Measurements from ENCODE around the gene DLG1.

The DLG1 gene
- total RNA-seq = 13.7 to 61.6 (median 42.7) reads per million in 17 experiments

DNA sequence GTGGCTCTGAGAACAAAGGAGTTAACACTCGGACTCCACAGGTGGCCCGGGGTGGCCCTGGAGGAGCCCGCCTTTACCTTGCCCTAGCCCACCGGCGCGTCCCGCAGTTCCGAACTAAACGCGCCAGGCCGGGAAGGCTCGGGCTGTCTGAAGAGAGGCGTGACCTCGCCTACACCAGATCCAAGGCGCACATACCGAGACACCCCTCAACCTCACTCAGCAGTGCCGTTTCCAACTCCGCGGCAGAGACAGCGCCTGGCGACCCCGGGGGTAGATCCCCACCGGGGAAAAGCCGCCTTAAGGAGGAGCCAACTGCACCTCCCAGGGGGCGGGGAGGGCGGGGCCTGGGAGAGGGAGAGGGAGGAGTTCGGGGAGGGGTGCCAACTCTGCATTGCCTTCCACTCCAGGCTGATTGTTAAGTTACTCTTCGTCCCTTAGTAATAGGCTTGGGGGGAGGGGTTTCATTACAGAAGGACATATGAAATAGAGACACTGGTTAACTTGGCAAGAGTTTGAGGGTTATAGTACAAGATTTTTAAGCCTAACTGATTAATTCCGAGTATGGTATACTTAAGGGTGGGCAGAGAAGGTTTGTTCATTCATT lies at the start of gene DLG1:
Gene DLG1, minus strand, starts transcription at position 272 of the 604 bp plus-strand sequence. CDS start 1,408 bp downstream, outside the sequence.
- DNase-seq = peak; percentile 76 to 87 (median 84)

DNA sequence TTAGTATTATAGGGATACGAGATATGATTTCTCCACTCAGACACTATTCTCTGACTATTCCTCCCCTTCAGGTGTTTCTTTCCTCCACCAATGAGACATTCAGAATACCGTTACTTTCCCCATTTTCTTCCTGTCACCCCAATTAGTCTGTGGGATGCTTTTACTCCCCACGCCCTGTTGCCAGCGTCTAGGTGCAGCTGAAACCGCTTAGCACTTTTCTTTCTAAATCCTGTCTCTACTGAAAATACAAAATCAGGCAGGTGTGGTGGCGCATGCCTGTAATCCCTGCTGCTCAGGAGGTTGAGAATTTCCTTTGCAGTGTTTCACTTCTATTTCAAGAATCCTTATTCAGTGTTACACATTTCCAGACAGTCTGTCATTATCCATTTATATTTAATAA lies 49.6 kb upstream of the DLG1 start:
- no peak for DNase-seq

DNA sequence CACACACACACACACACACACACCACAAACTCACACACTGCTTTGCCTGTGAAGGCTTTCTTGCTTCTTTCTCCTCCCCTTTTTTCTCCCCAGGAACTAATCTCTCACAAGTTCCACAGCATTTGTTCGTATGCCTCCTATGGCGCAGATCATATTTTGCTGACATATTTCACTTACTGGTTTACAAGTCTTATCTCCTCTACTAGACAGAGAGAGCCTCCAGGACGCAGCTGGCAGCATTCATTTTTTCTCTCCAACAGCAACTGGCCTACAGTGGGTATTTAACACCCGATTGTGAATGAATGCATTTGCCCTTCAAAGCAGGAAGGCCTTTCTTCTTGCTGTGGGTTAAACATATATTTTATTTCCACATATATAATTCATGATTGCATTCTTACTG lies 47.0 kb upstream of the DLG1 start:
- no peak for DNase-seq

DNA sequence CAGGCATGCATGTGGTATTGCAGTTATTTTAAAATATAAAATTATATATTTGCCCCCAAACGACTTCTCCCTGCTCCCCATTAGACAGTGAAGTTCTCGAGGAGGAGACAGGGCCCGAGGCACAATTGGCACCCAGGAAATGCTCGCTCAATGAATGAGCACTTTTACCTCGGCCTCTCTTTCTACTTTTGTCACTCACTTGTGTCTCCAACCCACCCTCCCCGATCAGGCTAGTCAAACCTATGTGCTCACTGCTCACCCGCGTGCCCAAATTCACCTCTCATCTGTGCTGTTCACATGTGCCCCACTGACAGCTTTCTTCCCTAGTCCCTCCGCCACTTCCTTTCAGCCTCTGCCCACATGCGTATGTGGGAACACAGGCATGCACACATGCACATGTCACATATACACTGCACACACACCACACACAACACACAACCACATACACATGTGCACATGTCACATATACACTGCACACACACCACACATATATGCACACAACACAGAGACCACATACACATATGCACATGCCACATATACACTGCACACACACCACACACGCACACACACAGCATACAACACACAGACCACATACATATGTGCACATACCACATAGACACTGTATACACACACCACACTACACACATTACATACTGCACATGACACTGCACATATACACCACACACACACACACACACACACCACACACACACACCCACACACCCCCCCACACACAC lies 46.3 kb upstream of the DLG1 start:
- DNase-seq = no peak

DNA sequence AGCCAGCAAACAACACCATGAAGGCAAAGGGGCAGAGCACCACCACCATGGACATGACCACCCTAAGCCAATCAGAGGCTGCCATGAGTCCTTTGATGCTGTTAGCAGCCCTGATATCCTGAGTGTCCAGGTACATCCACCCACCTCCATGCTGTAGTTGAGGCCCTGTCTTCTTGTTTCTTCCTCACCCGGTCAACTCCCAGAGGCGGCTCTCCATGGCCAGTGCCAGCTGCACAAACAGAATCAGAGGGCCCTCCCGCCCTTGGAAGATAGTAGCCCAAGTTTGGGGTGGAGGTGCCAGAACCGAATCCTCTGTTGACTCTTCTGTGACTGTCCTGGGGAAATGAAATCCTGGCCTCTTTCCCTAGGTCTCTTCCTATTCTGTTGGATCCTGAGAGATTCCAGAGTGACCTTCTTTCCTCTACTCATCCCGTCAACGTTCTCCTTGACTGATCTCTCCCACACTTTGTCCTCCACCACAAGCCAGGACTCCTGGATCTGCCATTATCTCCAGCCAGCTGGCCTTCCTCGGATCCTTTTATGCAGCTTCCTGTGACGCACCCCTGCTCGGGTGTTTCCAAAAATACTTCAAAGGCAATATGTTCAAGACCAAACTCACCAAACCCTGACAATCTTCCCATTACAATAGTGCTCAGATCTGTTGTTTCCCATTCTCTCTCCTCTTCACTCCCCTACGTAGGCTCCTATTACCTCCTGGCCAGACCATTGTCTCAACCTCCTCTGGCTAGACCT lies 45.4 kb upstream of the DLG1 start:
- DNase-seq = no peak

DNA sequence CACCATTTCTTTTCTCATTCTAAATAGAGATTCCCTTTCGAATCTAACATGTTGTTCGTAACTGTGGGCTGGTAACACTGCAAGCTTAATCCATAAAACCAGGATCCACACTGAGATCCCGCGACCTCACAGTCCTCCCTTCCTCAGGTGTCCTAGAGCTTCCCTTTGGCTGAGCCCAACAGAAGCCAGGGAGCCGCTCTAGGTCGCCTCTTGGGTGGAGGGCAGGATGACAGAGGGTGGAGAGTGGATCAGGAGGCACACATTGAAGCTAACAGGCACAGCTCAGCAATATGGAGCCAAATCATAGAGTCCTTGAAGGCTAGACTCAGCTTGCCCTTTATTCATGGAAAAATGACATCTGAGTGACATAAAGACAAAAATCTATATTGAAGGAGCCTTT lies 44.7 kb upstream of the DLG1 start:
- no peak for DNase-seq

DNA sequence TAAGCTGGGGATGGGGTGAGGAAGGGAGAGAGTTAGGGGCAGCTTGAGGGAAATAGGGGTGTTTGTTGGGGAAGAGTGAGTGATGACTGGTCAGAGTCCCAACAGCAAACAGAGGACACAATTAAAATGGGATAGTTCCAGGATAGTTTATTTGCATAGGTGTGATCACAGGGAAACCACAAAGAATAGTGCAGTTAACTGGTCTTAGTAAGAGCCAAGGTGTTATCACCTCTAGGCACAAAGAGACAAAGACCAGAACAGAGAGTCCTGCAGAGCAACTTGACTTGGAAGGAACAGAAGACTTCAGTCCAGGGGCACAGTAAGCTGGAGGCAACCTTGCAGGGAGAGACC lies 42.1 kb upstream of the DLG1 start:
- no peak for DNase-seq

DNA sequence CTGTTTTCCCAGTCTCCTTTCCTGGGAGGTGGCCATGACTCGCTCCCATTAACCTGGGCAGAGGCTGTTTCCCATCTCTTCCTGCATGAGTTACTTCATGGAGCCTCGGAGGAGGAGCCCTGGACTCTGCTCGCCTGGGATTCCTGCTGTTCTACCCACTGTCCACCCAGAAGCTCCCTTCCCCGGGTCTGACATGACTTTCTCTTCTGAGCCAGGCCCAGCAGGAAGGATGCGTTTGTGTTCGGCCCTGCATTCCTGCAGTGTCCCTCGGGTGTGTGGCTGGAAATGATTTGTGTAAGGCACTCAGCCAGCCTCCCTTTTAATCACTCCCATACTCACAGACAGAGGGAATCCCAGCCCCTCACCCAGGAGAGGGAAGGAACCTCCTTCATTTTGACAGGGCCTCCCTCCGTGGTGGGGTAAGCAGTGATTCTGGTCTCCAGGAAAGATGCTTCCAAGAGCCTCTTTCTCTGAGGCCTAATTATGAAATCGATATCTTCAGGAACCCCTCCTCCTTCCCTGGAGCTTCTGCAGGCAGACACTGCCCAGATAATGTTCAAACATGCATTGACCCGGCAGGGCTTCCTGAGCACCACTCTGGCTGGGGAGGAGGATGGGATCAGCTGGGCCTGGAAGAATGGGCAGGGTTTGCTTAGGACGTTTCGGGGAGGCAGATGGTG lies 41.6 kb upstream of the DLG1 start:
- DNase-seq = no peak

DNA sequence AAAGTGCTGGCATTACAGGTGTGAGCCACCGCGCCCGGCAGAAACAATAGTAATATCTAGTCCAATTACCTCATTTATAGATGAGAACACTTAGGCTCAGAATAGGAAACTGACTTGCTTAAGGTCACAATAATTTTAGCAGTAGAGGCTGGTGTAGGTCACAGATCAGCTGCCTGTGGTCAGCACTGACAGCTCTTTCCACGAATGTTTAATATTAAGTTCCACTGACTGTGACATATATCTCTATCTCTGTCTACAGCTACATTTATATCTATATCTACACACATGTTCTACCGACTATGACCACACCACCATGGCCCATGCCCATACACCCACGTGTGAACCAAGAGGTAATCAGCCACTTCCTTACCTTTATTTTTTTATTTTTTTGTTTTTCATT lies 40.2 kb upstream of the DLG1 start:
- DNase-seq = no peak

DNA sequence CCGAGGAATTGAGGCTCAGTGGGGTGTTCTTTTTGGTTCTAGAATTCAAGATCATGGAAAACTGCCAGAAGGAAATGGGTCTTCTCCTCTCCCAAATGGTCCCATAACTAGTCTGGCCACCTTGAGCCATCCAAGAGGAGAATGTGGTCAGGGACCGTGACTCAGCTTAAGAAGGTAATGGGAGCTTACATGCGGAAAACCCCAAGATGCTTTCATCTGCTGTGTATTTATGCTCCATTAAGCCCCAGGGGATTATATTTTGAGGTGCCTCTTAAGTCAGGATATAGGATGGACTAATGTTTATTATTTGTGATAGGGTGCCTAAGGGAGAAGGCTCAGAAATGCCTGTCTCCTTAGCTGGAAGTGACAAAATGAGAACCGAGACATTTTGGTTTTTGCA lies 39.2 kb upstream of the DLG1 start:
- DNase-seq = no peak

DNA sequence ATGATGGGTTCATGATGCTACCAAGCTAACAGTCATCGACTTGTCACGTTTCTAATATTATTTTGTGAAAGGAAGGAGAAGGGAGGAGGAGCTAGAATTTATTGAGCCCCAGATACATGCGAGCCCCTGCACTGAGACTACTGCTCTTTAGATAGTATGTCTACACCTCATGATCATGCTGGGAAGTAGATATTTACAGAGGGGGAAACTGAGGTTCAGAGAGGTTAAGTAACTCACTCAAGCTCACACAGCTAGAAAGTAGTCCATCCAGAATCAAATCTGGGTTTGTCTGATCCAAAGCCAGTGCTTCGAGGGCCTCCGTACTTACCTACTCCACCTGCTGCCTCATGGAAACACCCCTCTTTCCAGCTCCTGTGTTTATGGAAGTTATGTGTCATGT lies 38.8 kb upstream of the DLG1 start:
- DNase-seq = no peak

DNA sequence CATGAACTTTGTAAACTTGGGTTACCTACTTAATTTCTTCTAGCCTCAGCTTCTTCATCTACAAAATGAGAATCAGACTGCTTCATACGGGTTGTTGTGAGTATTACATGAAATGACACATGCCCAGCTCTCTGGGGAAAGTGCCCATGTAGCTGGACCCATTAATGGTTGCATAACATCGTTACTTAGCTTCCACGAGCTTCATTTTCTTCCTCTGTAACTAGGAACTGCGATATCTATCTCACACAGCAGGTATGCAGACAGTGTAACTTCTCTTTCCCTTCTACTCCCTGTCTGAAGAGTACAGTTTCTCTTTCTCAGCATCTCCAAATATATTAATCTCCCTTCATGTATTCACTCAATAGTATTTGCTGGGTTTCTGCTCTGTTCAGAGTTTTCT lies 37.9 kb upstream of the DLG1 start:
- peak in 1 of 4 experiments; percentile 10 for DNase-seq

DNA sequence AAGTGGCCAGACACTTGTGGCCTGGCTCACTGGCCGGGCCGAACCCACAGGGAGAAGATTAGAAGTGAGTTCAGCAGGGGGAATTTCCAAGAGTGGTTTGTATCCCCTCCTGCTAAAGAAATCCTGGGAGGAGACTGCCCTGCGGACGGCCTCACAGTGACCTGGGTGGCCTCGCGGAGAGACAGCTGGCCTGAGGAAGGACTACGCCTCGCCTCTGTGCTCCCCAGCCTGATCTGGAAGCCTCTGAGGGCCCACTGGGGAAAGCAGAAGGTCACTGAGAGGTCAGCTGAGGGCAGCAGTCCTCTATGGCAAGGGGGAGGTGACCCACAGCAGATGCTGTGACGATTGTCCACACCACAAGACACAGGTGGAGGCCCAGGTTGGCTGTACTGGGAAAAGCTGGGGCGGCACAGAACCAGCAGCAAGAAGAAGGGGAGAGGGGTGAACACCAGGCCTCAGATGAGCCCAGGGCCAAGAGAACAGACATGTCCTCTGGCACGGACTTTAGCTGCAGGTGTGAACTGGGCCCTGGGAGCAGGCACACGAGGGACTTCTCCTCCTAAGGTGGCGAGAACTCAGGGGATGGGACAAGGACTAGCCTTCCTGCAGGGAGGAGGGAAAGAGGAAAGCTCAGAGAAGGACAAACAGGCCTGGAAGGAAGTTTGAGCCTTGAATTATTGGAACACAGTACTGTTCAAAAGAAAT lies 37.2 kb upstream of the DLG1 start:
- DNase-seq = peak in 2 of 4 experiments; percentile 8 to 22

DNA sequence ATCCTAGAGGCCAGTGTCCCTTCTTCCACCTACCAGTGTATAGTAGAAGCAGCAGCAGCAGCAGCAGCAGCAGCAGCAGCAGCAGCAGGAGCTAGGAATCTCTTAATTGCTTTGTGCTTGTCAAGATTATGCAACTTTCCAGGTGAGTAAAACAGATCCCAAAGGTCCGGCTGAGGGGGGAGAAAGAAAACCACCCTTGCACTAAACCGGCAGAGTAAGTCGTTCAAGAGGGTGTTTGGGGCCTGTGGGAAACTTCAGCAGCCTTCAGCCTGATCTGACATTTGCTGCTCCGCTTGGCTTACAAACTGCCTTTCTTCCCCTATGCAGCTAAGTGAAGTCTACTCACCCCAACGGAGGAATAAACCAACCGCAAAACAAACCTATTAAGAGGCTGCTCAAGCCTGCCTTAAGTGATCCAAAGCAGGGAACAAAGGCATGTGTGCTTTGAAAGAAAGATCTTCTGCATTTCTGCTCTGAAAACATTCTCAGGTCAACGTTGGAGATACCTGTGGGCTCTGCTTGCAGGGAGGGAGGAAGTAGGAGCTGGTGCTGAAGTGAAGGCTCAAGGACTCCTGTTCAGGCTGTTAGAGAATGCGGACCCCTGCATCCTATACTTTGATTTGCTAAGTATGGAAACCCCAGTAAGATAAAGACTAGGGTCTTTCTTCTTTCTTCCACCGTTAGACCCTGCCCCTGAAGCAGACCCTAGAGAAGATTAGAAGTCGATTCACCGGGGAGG lies 35.7 kb upstream of the DLG1 start:
- no peak for DNase-seq

DNA sequence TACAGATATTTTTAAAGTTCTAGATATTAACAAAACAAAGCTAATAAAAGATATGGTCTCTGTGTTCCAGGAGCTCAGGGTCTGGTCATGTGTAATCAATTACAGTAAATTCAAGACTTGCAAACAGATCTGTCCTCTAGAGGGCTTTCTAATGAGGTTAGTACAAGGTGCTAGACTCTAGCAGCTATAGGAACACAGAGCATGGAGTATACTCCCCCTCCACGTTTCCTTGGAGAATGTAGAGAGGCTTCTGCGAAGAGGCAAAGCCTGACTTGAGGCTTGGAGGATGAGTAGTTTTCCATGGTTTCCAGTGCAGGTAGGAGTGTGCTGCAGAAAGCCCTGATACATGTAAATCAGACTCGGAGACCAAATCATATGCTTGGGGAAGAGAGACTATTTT lies 32.7 kb upstream of the DLG1 start:
- no peak for DNase-seq

DNA sequence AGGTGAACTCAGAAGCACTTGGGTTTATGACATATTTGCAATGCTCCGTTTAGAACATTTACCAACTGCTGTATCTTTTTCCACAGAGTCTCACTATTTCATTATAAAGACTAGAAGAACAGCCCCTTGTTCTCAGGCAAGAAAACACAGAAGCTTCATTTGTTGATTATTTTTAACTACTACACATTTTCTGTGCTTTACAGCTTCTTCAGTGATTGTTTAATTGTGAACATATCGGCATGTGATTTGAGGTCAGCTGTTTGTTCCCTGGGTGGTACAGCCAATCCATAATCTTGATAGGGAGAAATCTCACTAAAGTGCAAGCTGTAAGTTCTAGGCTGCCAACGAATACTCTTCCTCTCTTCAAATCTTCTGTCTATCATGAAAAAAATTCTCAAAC lies 31.0 kb upstream of the DLG1 start:
- no peak for DNase-seq

DNA sequence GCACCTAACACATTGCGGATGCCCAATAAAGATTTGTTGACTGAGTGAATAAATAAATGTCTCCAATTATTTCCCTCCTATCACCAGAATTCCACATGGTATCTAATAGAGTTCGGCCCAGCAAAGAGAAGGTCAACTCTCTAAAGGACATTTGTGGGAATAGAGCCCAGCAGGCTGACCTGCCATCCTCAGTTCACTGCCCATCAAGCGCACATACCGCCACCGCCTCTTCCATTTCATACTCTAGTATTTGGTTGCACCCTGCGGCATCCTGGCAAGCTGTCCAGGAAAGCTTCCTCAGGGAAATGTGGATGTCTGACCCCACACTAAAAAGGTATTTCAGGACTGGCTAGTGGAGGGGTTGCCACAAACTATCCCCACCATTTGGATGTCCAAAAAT lies 29.8 kb upstream of the DLG1 start:
- no peak for DNase-seq

DNA sequence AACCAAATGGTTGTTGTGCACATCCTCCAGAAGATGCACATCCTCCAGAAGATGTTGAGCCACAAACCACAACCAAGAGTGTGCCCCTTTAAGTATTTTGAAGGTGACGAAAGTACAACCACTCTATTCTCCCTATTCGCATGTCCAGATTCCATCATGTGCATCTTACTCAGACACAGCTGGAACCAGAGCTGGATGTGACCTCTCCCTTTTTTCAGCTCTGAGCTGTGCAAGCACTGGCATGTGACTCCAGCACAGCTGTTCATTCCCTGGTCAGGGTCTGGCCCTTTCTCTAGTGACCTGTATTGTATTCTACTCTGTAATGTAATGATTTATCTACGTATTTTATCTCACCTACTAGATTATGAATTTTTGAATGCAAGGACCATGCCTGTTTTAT lies 29.3 kb upstream of the DLG1 start:
- peak; percentile 13 to 42 (median 32) for DNase-seq

DNA sequence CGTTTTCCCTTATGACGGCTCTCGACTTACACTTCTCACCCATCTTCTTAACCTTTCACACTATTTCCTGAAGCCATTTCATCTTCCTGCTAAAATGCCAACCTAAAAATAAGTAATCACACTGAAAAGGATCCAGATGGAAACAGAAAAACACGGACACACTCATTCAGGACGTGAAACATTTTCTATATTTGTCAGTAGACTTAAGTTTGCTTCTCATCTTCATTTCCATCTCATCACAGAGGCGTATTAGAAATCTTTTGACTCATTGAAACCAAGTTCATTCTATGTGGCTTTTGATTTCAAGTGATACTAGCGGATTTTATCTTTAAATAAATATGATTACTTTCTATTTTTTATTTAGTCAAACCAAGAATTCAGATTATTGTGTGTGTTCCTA lies 27.4 kb upstream of the DLG1 start:
- DNase-seq = no peak

DNA sequence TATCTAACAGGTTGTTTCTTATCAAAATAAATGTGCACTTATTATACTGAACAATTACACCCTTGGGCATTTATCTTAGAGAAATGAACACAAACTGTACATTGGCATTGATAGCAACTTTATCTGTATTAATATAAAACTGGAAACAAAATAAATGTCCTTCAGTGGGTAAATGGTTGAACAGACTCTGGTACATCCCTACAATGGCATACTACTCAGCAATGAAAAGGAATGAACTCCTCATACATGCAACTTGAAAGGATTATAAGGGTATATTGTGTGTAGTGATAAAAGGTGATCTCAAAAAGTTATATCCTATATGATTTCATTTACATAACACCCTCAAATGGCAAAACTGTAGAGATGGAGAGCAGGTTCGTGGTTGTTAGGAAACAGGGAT lies 23.7 kb upstream of the DLG1 start:
- DNase-seq = no peak

DNA sequence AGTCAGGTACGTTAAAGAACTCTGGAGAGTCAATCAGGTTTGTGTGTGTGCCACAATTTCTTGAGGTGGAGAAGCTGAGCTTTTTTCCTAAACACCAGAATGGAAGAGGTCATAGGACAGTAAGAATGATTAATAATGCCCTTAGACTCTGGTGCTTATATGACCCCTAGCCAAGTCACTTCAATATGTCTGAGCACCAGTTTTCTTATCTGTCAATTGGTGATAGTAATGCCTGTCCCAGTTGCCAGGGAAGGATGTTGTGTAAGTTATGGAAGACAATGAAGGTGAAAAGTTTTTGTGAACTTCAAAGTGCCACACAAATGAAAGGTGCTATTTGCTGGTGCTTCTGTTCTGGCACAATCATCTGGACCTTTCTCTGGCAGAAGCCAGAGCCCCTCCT lies 22.2 kb upstream of the DLG1 start:
- no peak for DNase-seq
